ENCODE measurements around the gene VAT1.

DNA sequence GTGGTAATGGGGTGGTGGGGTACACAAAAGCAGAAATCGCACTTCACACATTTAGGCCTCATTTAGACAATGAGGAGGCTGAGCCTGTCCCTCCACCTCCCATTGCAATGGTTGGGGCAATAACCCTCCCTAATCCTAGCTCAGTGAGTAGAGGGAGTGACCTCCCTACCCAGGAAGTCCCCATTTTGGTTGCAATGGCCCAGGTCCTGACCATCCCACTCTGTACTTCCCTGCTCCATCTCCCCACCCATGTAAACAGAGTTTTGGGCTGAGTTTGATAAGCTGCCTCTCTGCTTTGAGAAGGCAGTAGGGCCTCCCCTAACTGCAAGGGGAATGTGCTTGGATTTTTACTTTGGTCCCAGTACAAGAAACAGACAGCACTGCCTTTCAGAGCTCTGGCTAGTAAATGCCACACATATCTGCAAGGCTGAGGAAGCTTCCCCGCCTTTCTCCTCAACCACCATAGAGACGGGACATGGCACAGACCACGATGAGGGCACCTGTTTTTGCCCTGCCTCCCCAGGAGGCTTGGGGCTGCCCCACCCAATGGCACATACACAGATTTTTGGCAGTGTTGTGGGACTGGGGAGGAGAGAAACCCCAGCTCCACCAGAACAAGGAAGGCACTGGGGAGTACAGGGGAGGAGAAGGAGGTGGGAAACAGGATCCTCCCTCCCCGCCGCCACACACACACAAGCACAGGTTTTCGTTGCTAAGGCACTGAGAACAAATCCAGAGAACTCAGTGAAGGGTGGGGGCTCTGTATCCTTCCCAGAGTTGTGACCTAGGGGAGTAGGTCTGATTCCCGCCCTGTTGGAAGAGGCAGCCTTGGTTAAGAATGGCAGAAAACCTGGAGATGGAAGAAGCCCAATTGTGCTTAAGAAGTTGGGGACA lies 7.3 kb downstream of the VAT1 start:
- TF ChIP-seq TCF7 (IDR thresholded peaks at IDR 0.05; ENCODE audit: low read depth) (no peak), POLR2A (IDR thresholded peaks at IDR 0.05; ENCODE audit: insufficient read depth in 1 of 2, low read depth in 2 of 2, low read length in 2 of 2) (no peak; a peak in 1 of 4 replicates), HNRNPH1 (optimal IDR thresholded peaks at IDR 0.05; ENCODE audit: low read depth, low read length) (no peak), ARNT (IDR thresholded peaks at IDR 0.05) (no peak), ZNF274 (CRISPR knock-in tag; IDR thresholded peaks at IDR 0.05) (no peak), POLR2AphosphoS5 (IDR thresholded peaks at IDR 0.05; ENCODE audit: low read depth, low read length) (no peak; the same call in 1 of the 2 replicates), FOXK1 (CRISPR knock-in tag; IDR thresholded peaks at IDR 0.05; ENCODE audit: borderline replicate concordance, low read depth) (no peak), NFYB (CRISPR knock-in tag; IDR thresholded peaks at IDR 0.05) (no peak), GTF2F1 (IDR thresholded peaks at IDR 0.05; ENCODE audit: low read length) (no peak)
- TF ChIP-seq, protein P1, sequence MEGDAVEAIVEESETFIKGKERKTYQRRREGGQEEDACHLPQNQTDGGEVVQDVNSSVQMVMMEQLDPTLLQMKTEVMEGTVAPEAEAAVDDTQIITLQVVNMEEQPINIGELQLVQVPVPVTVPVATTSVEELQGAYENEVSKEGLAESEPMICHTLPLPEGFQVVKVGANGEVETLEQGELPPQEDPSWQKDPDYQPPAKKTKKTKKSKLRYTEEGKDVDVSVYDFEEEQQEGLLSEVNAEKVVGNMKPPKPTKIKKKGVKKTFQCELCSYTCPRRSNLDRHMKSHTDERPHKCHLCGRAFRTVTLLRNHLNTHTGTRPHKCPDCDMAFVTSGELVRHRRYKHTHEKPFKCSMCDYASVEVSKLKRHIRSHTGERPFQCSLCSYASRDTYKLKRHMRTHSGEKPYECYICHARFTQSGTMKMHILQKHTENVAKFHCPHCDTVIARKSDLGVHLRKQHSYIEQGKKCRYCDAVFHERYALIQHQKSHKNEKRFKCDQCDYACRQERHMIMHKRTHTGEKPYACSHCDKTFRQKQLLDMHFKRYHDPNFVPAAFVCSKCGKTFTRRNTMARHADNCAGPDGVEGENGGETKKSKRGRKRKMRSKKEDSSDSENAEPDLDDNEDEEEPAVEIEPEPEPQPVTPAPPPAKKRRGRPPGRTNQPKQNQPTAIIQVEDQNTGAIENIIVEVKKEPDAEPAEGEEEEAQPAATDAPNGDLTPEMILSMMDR (CRISPR knock-in tag; IDR thresholded peaks at IDR 0.05) = no peak
- TF ChIP-seq, protein P2, sequence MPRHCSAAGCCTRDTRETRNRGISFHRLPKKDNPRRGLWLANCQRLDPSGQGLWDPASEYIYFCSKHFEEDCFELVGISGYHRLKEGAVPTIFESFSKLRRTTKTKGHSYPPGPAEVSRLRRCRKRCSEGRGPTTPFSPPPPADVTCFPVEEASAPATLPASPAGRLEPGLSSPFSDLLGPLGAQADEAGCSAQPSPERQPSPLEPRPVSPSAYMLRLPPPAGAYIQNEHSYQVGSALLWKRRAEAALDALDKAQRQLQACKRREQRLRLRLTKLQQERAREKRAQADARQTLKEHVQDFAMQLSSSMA (CRISPR knock-in tag; IDR thresholded peaks at IDR 0.05) = no peak
- TF ChIP-seq, protein P3, sequence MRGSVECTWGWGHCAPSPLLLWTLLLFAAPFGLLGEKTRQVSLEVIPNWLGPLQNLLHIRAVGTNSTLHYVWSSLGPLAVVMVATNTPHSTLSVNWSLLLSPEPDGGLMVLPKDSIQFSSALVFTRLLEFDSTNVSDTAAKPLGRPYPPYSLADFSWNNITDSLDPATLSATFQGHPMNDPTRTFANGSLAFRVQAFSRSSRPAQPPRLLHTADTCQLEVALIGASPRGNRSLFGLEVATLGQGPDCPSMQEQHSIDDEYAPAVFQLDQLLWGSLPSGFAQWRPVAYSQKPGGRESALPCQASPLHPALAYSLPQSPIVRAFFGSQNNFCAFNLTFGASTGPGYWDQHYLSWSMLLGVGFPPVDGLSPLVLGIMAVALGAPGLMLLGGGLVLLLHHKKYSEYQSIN (CRISPR knock-in tag; IDR thresholded peaks at IDR 0.05; ENCODE audit: borderline replicate concordance) = no peak
